SK-N-SH (cell line): ENCODE measurements around the gene GPR55. TPM values are rescaled to one million over a fixed set of nuclear protein-coding genes. Genes with fewer than 3 reads are reported as not detected.

Experiments used
- CTCF ChIA-PET: fragments of 300-600, 350-600 bp; formaldehyde crosslinking; extraction: SDS; loops from one replicate; lab custom pipeline; 2021; lab: Yijun Ruan, JAX
- POLR2A ChIA-PET: fragments of 350-600 bp; sonication (Branson Sonifier 250); formaldehyde crosslinking; extraction: SDS; loops from one replicate; lab custom pipeline; 2020; ENCODE audit warnings: antibody characterized with exemption, inconsistent platforms; lab: Yijun Ruan, JAX
- DNase-seq: peaks from one replicate; pipeline ENCODE4 v3.0.0; 2012
- H2AFZ ChIP-seq: fragments of 200-600 bp; sonication (generic); 2 replicates; pipeline ENCODE4 v1.8.1; 2016; ENCODE audit warnings: antibody characterized with exemption, mild to moderate bottlenecking, low read depth
- H3F3A ChIP-seq: fragments of 200-600 bp; sonication (generic); replicated peaks from 2 replicates; pipeline ENCODE3; 2016; ENCODE audit warnings: antibody characterized with exemption, mild to moderate bottlenecking; ENCODE audit not compliant: insufficient read depth
- H3K27ac ChIP-seq, 2 experiments: fragments of 200-500 bp in 1 of 2; fragments of 200-600 bp in 1 of 2; sonication (Bioruptor generic) in 1 of 2; sonication (generic), shearing (Covaris generic) in 1 of 2; 2 replicates each; pipeline versions ENCODE4 v1.5.1 to v1.6.1; 2014 to 2016; ENCODE audit warnings: low read depth in 2 of 2, inconsistent platforms in 1 of 2, low read length in 1 of 2, mild to moderate bottlenecking in 1 of 2, mixed read lengths in 1 of 2
- H3K27me3 ChIP-seq: fragments of 200-600 bp; sonication (generic), shearing (Covaris generic); 2 replicates; pipeline ENCODE4 v1.6.1; 2016; ENCODE audit warnings: mixed run types; ENCODE audit not compliant: insufficient read depth
- H3K36me3 ChIP-seq, 2 experiments: fragments of 200-500 bp in 1 of 2; fragments of 200-600 bp in 1 of 2; sonication (Bioruptor generic) in 1 of 2; sonication (generic) in 1 of 2; replicated peaks in 1 of 2; 2 replicates each; pipeline versions ENCODE3 to v1.5.1; 2014 to 2016; ENCODE audit warnings: low read length in 1 of 2, mild to moderate bottlenecking in 1 of 2; ENCODE audit not compliant: insufficient read depth in 2 of 2, control insufficient read depth in 1 of 2
- H3K4me1 ChIP-seq, 2 experiments: fragments of 200-500 bp in 1 of 2; fragments of 200-600 bp in 1 of 2; sonication (Bioruptor generic) in 1 of 2; sonication (generic), shearing (Covaris generic) in 1 of 2; 2 replicates each; pipeline versions ENCODE4 v1.5.1 to v1.6.1; 2014 to 2016; ENCODE audit warnings: low read depth in 1 of 2, low read length in 1 of 2, mixed run types in 1 of 2; ENCODE audit not compliant: insufficient read depth in 2 of 2, control insufficient read depth in 1 of 2
- H3K4me2 ChIP-seq: fragments of 200-600 bp; sonication (generic), shearing (Covaris generic); 2 replicates; pipeline ENCODE4 v1.6.1; 2017; ENCODE audit warnings: mixed run types
- H3K4me3 ChIP-seq, 2 experiments: fragments of 200-500 bp in 1 of 2; fragments of 200-600 bp in 1 of 2; sonication (Bioruptor generic) in 1 of 2; sonication (generic), shearing (Covaris generic) in 1 of 2; 2 replicates each; pipeline versions ENCODE4 v1.5.1 to v1.8.1; 2014 to 2016; ENCODE audit warnings: low read depth in 2 of 2, inconsistent platforms in 1 of 2, low read length in 1 of 2, mild to moderate bottlenecking in 1 of 2, mixed read lengths in 1 of 2, moderate library complexity in 1 of 2
- H3K79me2 ChIP-seq: fragments of 200-600 bp; sonication (generic); 2 replicates; pipeline ENCODE4 v1.8.1; 2017; ENCODE audit warnings: mild to moderate bottlenecking; ENCODE audit not compliant: insufficient read depth
- H3K9ac ChIP-seq: fragments of 200-600 bp; sonication (generic); 2 replicates; pipeline ENCODE4 v1.6.1; 2017; ENCODE audit warnings: mixed run types
- H3K9me2 ChIP-seq: fragments of 200-600 bp; sonication (generic); 2 replicates; pipeline ENCODE4 v1.6.1; 2017; ENCODE audit warnings: mixed run types
- H3K9me3 ChIP-seq: fragments of 200-600 bp; sonication (generic); 2 replicates; pipeline ENCODE4 v1.6.1; 2017; ENCODE audit warnings: mixed run types, mild to moderate bottlenecking, moderate library complexity
- H4K20me1 ChIP-seq: fragments of 200-600 bp; sonication (generic); 2 replicates; pipeline ENCODE4 v1.6.1; 2017; ENCODE audit warnings: mild to moderate bottlenecking, mixed run types; ENCODE audit not compliant: insufficient read depth
- CTCF ChIP-seq: fragments of 200-600 bp; sonication (generic); IDR thresholded peaks from 2 replicates; pipeline ENCODE4 v1.6.1; 2017; ENCODE audit warnings: antibody characterized with exemption, mild to moderate bottlenecking, moderate library complexity
- ELF1 ChIP-seq: IDR thresholded peaks from 2 replicates; pipeline ENCODE4 v1.4.0; 2012
- EP300 ChIP-seq, 2 experiments: IDR thresholded peaks; 2 replicates each; pipeline versions ENCODE4 v1.4.0 to v1.6.1; 2012; ENCODE audit warnings: borderline replicate concordance in 1 of 2, low read depth in 1 of 2, low read length in 1 of 2
- FOSL2 ChIP-seq: IDR thresholded peaks from 2 replicates; pipeline ENCODE4 v1.4.0; 2012; ENCODE audit warnings: low read depth, mild to moderate bottlenecking, moderate library complexity, borderline replicate concordance
- FOXJ3 ChIP-seq: sonication (generic); formaldehyde crosslinking; IDR thresholded peaks from 2 replicates; pipeline ENCODE4 v1.5.1; 2020; ENCODE audit warnings: mild to moderate bottlenecking, missing genetic modification reagents
- FOXM1 ChIP-seq: IDR thresholded peaks from 2 replicates; pipeline ENCODE4 v1.4.0; 2012; ENCODE audit warnings: low read depth, mild to moderate bottlenecking
- GABPA ChIP-seq: IDR thresholded peaks from 2 replicates; pipeline ENCODE4 v1.4.0; 2012; ENCODE audit warnings: low read depth, mild to moderate bottlenecking
- IRF3 ChIP-seq: fragments of 150-350 bp; IDR thresholded peaks from 2 replicates; pipeline ENCODE4 v1.6.1; 2016; ENCODE audit warnings: mild to moderate bottlenecking, low read depth, low read length
- MAX ChIP-seq: IDR thresholded peaks from 2 replicates; pipeline ENCODE4 v1.4.0; 2012; ENCODE audit warnings: low read depth
- MXI1 ChIP-seq: IDR thresholded peaks from 2 replicates; pipeline ENCODE4 v1.6.1; 2012; ENCODE audit warnings: mild to moderate bottlenecking, low read depth, low read length, improper control_type of control experiment
- NFIC ChIP-seq: IDR thresholded peaks from 2 replicates; pipeline ENCODE4 v1.4.0; 2012; ENCODE audit warnings: borderline replicate concordance
- NRF1 ChIP-seq: IDR thresholded peaks from 2 replicates; pipeline ENCODE4 v1.6.1; 2012; ENCODE audit warnings: low read depth, mild to moderate bottlenecking, low read length
- POLR2AphosphoS5 ChIP-seq: IDR thresholded peaks from 2 replicates; pipeline ENCODE4 v1.6.1; 2012; ENCODE audit warnings: low read depth, low read length
- RAD21 ChIP-seq: IDR thresholded peaks from 2 replicates; pipeline ENCODE4 v1.6.1; 2012; ENCODE audit warnings: mild to moderate bottlenecking, low read length
- RXRA ChIP-seq: IDR thresholded peaks from 2 replicates; pipeline ENCODE4 v1.4.0; 2012; ENCODE audit warnings: low read depth, mild to moderate bottlenecking, borderline replicate concordance
- TEAD4 ChIP-seq: IDR thresholded peaks from 2 replicates; pipeline ENCODE4 v1.4.0; 2012; ENCODE audit warnings: mild to moderate bottlenecking, borderline replicate concordance; ENCODE audit not compliant: insufficient read depth
- USF2 ChIP-seq: fragments of 150-350 bp; IDR thresholded peaks from 2 replicates; pipeline ENCODE4 v1.6.1; 2017; ENCODE audit warnings: antibody characterized with exemption, low read length, low read depth, borderline replicate concordance
- YY1 ChIP-seq: IDR thresholded peaks from 2 replicates; pipeline ENCODE4 v1.4.0; 2012; ENCODE audit warnings: low read depth, mild to moderate bottlenecking
- WGBS: methylation state at CpG from one replicate; pipeline ENCODE4 v1.1.6; 2017; ENCODE audit warnings: low lambda C conversion rate; 5-methylcytosine and 5-hydroxymethylcytosine counted together
- polyA plus RNA-seq, 3 experiments: library from polyadenylated mRNA; depleted of rRNA; stranded (reverse); fragments of >200 nt; gene quantifications; 2 replicates each; pipeline ENCODE4 v1.2.3, GENCODE V29; 2012

GPR55 gene
- polyA plus RNA-seq, 1 of the 3 experiments (the other 2 are of a cell fraction), result not detected

- no peaks in the 10 kb centered on the region for H3K9me2 ChIP-seq
- no peaks in the 10 kb centered on the region for H3F3A ChIP-seq
- H3K36me3 ChIP-seq, result no peaks in the 10 kb centered on the region
- no peak for DNase-seq
- ChIA-PET POLR2A (no interaction called here), CTCF (interaction anchor here (0.8 to 1.5 kb wide), 2 partner anchors 18 to 65 kb away, joined by 3 read pairs; partner anchors contain the start of gene ITM2C)
- WGBS, result 57% methylated on average over 7 of the region's 7 CpGs
- H2AFZ ChIP-seq, result no peak overlapping the region
- H3K4me3 ChIP-seq, result no peak overlapping the region
- no peaks in the 10 kb centered on the region for H3K9me3 ChIP-seq
- H3K27ac ChIP-seq, result no peak overlapping the region
- TF ChIP-seq USF2 (no peak), RAD21 (no peak), FOXJ3 (CRISPR knock-in tag) (no peak), YY1 (no peak), FOXM1 (no peak), POLR2AphosphoS5 (no peak), EP300 (IDR thresholded peaks at IDR 0.05; ENCODE audit: borderline replicate concordance in 1 of 2, low read depth in 1 of 2, low read length in 1 of 2) (no peak), MXI1 (no peak), GABPA (no peak), IRF3 (no peak), TEAD4 (no peak), MAX (no peak), FOSL2 (no peak), NRF1 (no peak), CTCF (no peak), RXRA (no peak), NFIC (no peak), ELF1 (no peak)
- no peak overlapping the region for H3K4me2 ChIP-seq
- no peaks in the 10 kb centered on the region for H4K20me1 ChIP-seq
- H3K9ac ChIP-seq, result no peak overlapping the region
- no peaks in the 10 kb centered on the region; a peak in 1 of 4 replicates for H3K4me1 ChIP-seq
- peaks cover 3% of the 10 kb centered on the region for H3K27me3 ChIP-seq
- H3K79me2 ChIP-seq, result no peaks in the 10 kb centered on the region
Measured at GRCh38 chr2:230930149-230930780, 5.2 kb upstream of the GPR55 start.
